Left ventricle myocardium inferior (tissue), 1 donor: ENCODE measurements around the gene SEMA6B. TPM values are rescaled to one million over a fixed set of nuclear protein-coding genes. Genes with fewer than 3 reads are reported as not detected.

Experiments used
- DNase-seq: peaks from one replicate; pipeline ENCODE4 v3.0.0-alpha.2; 2020
- H3K27ac ChIP-seq: fragments of 200-600 bp; replicated peaks from 2 replicates; pipeline ENCODE4 v1.8.0; 2021
- H3K27me3 ChIP-seq: fragments of 200-600 bp; 2 replicates; pipeline ENCODE4 v1.8.0; 2021; ENCODE audit warnings: low read depth
- H3K36me3 ChIP-seq: fragments of 200-600 bp; 2 replicates; pipeline ENCODE4 v1.8.0; 2021
- H3K4me1 ChIP-seq: fragments of 200-600 bp; 2 replicates; pipeline ENCODE4 v1.8.0; 2021
- H3K4me3 ChIP-seq: fragments of 200-600 bp; 2 replicates; pipeline ENCODE4 v1.8.0; 2021; ENCODE audit warnings: mild to moderate bottlenecking, moderate library complexity
- H3K9me3 ChIP-seq: fragments of 200-600 bp; replicated peaks from 2 replicates; pipeline ENCODE4 v1.8.0; 2021
- CTCF ChIP-seq: fragments of 200-600 bp; IDR thresholded peaks from 2 replicates; pipeline ENCODE4 v1.8.0; 2021; ENCODE audit warnings: antibody characterized with exemption, mild to moderate bottlenecking, borderline replicate concordance
- intact Hi-C: fragments of 100-400 bp; cut with micrococcal nuclease; formaldehyde crosslinking; loops from one replicate; pipeline ENCODE4 v1.11.0; 2022
- total RNA-seq: library from RNA; stranded (reverse); fragmentation: NEBNext Ultra II Directional; extraction: Animal tissue kit (Norgen Biotek cat#: 25700); gene quantifications from one replicate; pipeline ENCODE4 v1.2.1, GENCODE V29; 2021
- donor health status: DM: no; HTN: yes; CAD: no; lungs with severe emphysema.

SEMA6B gene
- total RNA-seq, 1 donor from 2014 or later, result 7.2 TPM

DNA sequence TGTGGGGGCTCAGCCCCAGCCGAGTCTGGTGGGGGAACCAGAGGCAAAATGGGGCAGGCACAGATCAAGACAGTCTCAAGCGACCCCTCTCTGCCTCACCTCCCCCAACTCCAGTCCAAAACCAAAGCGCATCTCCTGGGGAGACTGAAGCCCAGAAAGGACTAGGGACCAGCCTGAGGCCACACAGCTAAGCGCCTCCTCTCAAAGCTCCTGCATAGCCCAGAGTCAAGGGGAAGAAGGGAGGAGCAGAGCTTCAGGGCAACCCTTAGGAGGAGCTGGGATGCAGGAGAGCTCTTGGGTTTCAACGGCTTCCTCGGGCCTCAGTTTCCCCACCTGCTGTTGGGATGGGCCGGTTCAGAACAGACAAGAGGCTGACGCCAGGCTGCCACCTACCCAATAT, 19.9 kb upstream of the SEMA6B start:
- no peaks in the 10 kb centered on the region for H3K36me3 ChIP-seq
- no peak overlapping the region for H3K27ac ChIP-seq
- intact Hi-C loops, result loop anchor here (5.0 kb wide), 1 partner anchor 58 kb away; the partner anchor contains the start of gene TNFAIP8L1
- H3K4me1 ChIP-seq, result peaks cover 36% of the 10 kb centered on the region
- no peak overlapping the region for H3K4me3 ChIP-seq
- H3K9me3 ChIP-seq, result no peaks in the 10 kb centered on the region
- DNase-seq, result no peak
- peaks cover 81% of the 10 kb centered on the region for H3K27me3 ChIP-seq
- no peak for TF ChIP-seq CTCF

DNA sequence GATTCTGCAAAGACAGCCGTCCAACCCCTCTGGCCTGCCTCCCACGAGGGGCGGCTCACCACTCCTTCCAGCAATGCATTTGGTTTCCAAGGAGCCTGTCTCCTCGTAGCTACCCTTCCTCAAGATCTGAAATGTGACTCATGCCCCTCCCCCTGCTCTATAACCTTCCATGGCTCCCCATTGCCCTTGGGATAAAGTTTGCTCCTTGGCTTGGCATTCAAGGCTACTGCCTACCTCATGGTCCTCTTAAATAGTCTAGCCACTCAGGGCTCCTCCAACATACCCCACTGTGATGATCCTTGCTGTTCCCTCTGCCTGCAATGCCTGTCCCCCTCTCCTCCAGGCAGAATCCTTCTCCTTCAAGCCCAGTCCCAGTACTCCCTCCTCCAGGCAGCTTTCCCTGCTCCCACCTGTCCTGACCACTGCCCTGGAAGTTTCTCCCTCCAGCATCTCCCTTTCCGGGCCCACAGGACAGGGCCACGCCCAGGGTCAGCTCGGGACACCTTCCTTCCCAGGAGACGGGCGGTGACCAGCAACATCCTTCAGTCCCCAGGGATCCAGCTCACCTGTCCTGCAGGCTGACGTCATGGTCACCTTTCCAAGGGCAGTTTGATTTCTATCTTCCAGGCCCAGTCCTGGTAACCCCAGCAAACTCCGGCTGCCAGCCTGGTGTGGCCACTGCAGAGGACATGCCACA, 19.2 kb upstream of the SEMA6B start:
- Histone ChIP-seq H3K27me3 (peaks cover 80% of the 10 kb centered on the region), H3K36me3 (no peaks in the 10 kb centered on the region), H3K4me3 (no peak overlapping the region), H3K4me1 (peaks cover 34% of the 10 kb centered on the region), H3K9me3 (no peaks in the 10 kb centered on the region), H3K27ac (no peak overlapping the region)
- DNase-seq, result no peak
- intact Hi-C loops, result loop anchor here (5.0 kb wide), 1 partner anchor 59 kb away; the partner anchor contains the start of gene TNFAIP8L1
- no peak for TF ChIP-seq CTCF

DNA sequence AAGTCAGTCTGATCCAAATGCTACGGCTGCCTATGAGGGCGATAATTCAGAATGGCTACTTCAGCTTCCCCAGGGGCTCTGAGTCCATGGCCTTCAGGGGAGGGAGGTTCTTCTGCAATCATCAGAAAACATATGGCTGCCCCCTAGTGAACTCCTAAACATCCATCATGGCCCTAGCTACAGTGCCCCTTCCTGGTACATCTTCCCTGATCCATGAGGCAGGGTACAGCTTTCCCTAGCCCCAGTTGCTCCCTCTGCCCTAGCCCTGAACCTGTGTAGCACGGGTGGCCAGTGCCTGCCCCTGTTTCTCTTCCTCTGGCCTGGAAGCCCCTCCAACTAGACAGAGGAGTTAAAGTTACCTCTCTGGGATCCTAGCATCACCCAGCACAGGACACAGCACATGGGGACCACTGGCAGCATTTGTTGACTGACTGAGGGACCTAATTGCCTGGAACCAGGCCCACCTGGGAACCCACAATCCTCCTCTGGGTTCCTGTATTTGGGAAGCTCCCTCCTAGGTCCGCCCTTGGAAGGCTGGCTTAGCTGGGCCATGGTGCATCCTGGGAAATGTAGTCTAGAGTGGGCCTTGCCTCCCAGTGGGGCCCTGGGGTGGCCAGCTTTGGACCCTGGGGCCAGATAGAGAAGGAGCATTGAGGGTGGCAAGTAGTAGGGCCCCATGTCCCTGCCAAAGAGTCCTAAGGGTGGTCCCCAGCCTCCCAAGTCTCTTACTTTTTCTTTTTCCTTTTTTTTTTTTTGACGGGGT, 17.7 kb upstream of the SEMA6B start:
- H3K27ac ChIP-seq, result no peak overlapping the region
- DNase-seq, result no peak
- H3K9me3 ChIP-seq, result no peaks in the 10 kb centered on the region
- H3K36me3 ChIP-seq, result no peaks in the 10 kb centered on the region
- peaks cover 68% of the 10 kb centered on the region for H3K27me3 ChIP-seq
- peaks cover 34% of the 10 kb centered on the region for H3K4me1 ChIP-seq
- H3K4me3 ChIP-seq, result no peak overlapping the region
- no peak for TF ChIP-seq CTCF
- intact Hi-C loops, result loop anchor here (2.0 to 5.0 kb wide), 2 partner anchors 24 to 60 kb away; partner anchors contain the start of gene TNFAIP8L1

GRCh38 chr19:4576016-4576933, 16.8 kb upstream of the SEMA6B start:
- no peaks in the 10 kb centered on the region for H3K36me3 ChIP-seq
- H3K27ac ChIP-seq, result peak overlapping the region; percentile 85
- H3K4me1 ChIP-seq, result peaks cover 40% of the 10 kb centered on the region
- DNase-seq, result peak; percentile 68
- H3K4me3 ChIP-seq, result peak overlapping the region; percentile 9
- intact Hi-C loops, result loop anchor here (2.0 to 5.0 kb wide), 2 partner anchors 23 to 61 kb away; partner anchors contain the start of gene TNFAIP8L1
- TF ChIP-seq CTCF, result peak; percentile 79
- H3K27me3 ChIP-seq, result peaks cover 60% of the 10 kb centered on the region
- no peaks in the 10 kb centered on the region for H3K9me3 ChIP-seq
